MM.1S (cell line): ENCODE measurements around the gene UBE2U.

Experiments
- DNase-seq: peaks from one replicate; pipeline ENCODE4 v3.0.0-alpha.2; 2015
- H2AFZ ChIP-seq: fragments of 300-600 bp; sonication (generic); 2 replicates; pipeline ENCODE4 v1.6.0; 2016; ENCODE audit warnings: antibody characterized with exemption, low read length
- H3F3A ChIP-seq: fragments of 300-600 bp; sonication (generic); 2 replicates; pipeline ENCODE4 v1.6.1; 2016; ENCODE audit warnings: mild to moderate bottlenecking, antibody characterized with exemption, low read length, moderate library complexity, mixed read lengths; ENCODE audit not compliant: insufficient read depth
- H3K27ac ChIP-seq: fragments of 300-600 bp; sonication (generic); 2 replicates; pipeline ENCODE4 v1.5.1; 2016; ENCODE audit warnings: mild to moderate bottlenecking, low read length
- H3K27me3 ChIP-seq: fragments of 300-600 bp; sonication (generic); replicated peaks from 2 replicates; pipeline ENCODE4 v1.6.0; 2016; ENCODE audit warnings: low read length; ENCODE audit not compliant: insufficient read depth
- H3K36me3 ChIP-seq: fragments of 300-600 bp; sonication (generic); replicated peaks from 2 replicates; pipeline ENCODE4 v1.6.1; 2016; ENCODE audit warnings: mild to moderate bottlenecking, low read length, mixed read lengths; ENCODE audit not compliant: insufficient read depth
- H3K4me1 ChIP-seq: fragments of 300-600 bp; sonication (generic); 2 replicates; pipeline ENCODE4 v1.6.1; 2016; ENCODE audit warnings: low read length, mixed read lengths
- H3K4me2 ChIP-seq: fragments of 300-600 bp; sonication (generic); 2 replicates; pipeline ENCODE4 v1.6.0; 2016; ENCODE audit warnings: low read depth, low read length
- H3K4me3 ChIP-seq: fragments of 300-600 bp; sonication (generic); 2 replicates; pipeline ENCODE4 v1.5.1; 2016; ENCODE audit warnings: low read length, mixed read lengths
- H3K79me2 ChIP-seq: fragments of 300-600 bp; sonication (generic); 2 replicates; pipeline ENCODE4 v1.6.1; 2016; ENCODE audit warnings: mixed run types, low read length, mixed read lengths
- H3K9ac ChIP-seq: fragments of 300-600 bp; sonication (generic); 2 replicates; pipeline ENCODE4 v1.6.1; 2016; ENCODE audit warnings: low read length, mixed read lengths
- H3K9me2 ChIP-seq: fragments of 300-600 bp; sonication (generic); replicated peaks from 2 replicates; pipeline ENCODE4 v1.6.1; 2016; ENCODE audit warnings: mild to moderate bottlenecking, low read length, mixed read lengths; ENCODE audit not compliant: insufficient read depth
- H3K9me3 ChIP-seq: fragments of 300-600 bp; sonication (generic); replicated peaks from 2 replicates; pipeline ENCODE4 v1.6.1; 2016; ENCODE audit warnings: mild to moderate bottlenecking, low read length, mixed read lengths; ENCODE audit not compliant: insufficient read depth
- H4K20me1 ChIP-seq: fragments of 300-600 bp; sonication (generic); 2 replicates; pipeline ENCODE4 v1.6.1; 2016; ENCODE audit warnings: mild to moderate bottlenecking, low read length, moderate library complexity, mixed read lengths; ENCODE audit not compliant: insufficient read depth
- EZH2 ChIP-seq: fragments of 300-600 bp; sonication (generic); optimal IDR thresholded peaks from 2 replicates; pipeline ENCODE3; 2017; ENCODE audit warnings: low read depth, mild to moderate bottlenecking, antibody characterized with exemption, low read length, mixed read lengths
- EZH2phosphoT487 ChIP-seq: fragments of 300-600 bp; sonication (generic); IDR thresholded peaks from 2 replicates; pipeline ENCODE4 v1.6.1; 2018; ENCODE audit warnings: antibody characterized with exemption, low read length
- TF ChIP-seq, protein P1 (sequence below): fragments of 300-600 bp; sonication (generic); IDR thresholded peaks from 2 replicates; pipeline ENCODE4 v1.5.1; 2016; ENCODE audit warnings: antibody characterized with exemption, low read length, mixed read lengths

Gene UBE2U

DNA sequence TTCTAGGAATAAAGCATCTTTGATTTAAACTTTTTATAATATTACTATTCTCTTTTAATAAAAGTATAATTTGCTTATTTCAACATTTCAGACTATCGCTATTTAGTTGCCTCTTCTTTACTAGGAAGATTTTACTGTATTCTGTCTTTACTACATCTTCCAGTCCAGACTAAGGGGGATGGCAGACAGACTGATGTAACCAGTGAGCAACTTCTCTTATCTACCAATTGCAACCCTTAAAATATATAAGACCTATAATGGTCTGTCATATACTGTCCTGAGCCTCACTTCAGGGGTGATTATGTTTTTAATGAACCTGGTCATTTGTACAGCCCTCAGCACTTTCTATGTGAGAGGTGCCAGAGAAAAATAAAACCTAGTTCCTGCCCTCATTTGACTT is 87.0 kb downstream of the UBE2U start:
- Histone ChIP-seq H3K9me2 (no peaks in the 10 kb centered on the region), H3K9me3 (no peaks in the 10 kb centered on the region), H3K9ac (no peak overlapping the region), H3K36me3 (no peaks in the 10 kb centered on the region), H3K4me1 (no peaks in the 10 kb centered on the region), H3K27ac (no peak overlapping the region), H3K79me2 (no peaks in the 10 kb centered on the region), H3K27me3 (no peaks in the 10 kb centered on the region), H3K4me3 (no peak overlapping the region), H2AFZ (no peak overlapping the region), H3F3A (no peaks in the 10 kb centered on the region), H3K4me2 (no peak overlapping the region), H4K20me1 (no peaks in the 10 kb centered on the region)
- no peak for DNase-seq
- TF ChIP-seq EZH2, result no peak
- TF ChIP-seq, protein P1, sequence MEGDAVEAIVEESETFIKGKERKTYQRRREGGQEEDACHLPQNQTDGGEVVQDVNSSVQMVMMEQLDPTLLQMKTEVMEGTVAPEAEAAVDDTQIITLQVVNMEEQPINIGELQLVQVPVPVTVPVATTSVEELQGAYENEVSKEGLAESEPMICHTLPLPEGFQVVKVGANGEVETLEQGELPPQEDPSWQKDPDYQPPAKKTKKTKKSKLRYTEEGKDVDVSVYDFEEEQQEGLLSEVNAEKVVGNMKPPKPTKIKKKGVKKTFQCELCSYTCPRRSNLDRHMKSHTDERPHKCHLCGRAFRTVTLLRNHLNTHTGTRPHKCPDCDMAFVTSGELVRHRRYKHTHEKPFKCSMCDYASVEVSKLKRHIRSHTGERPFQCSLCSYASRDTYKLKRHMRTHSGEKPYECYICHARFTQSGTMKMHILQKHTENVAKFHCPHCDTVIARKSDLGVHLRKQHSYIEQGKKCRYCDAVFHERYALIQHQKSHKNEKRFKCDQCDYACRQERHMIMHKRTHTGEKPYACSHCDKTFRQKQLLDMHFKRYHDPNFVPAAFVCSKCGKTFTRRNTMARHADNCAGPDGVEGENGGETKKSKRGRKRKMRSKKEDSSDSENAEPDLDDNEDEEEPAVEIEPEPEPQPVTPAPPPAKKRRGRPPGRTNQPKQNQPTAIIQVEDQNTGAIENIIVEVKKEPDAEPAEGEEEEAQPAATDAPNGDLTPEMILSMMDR, result no peak
- no peak for TF ChIP-seq EZH2phosphoT487

- DNase-seq, result no peak
- no peak overlapping the region for H3K27ac ChIP-seq
- no peaks in the 10 kb centered on the region for H3K9me2 ChIP-seq
- H3F3A ChIP-seq, result no peaks in the 10 kb centered on the region
- TF ChIP-seq EZH2phosphoT487 (no peak), EZH2 (no peak)
- TF ChIP-seq, protein P1, result no peak
- no peak overlapping the region for H3K9ac ChIP-seq
- H3K4me1 ChIP-seq, result no peaks in the 10 kb centered on the region
- H3K36me3 ChIP-seq, result no peaks in the 10 kb centered on the region
- no peak overlapping the region for H3K4me3 ChIP-seq
- no peaks in the 10 kb centered on the region for H3K79me2 ChIP-seq
- H3K27me3 ChIP-seq, result no peaks in the 10 kb centered on the region
- H4K20me1 ChIP-seq, result no peaks in the 10 kb centered on the region
- H2AFZ ChIP-seq, result no peak overlapping the region
- no peak overlapping the region for H3K4me2 ChIP-seq
- H3K9me3 ChIP-seq, result no peaks in the 10 kb centered on the region
Observed at GRCh38 chr1:64291931-64292330, 88.5 kb downstream of the UBE2U start.

DNA sequence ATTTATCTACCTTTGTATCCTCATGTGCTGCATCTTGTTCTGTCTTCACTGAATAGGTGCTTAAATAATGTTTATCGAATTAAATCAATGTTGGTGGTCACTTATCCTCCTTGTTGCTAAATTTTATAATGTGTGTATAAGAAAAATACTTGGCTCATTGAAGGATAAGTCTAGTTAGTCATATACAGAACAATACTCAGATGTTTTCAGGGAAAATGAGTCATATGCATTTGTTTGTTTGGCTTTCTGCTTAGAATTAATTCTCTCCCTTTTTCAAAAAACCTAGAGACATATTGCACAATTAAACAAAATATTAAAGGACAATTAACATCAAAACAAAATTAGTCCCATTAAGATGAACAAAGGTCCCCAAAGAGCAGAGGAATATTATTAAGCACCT is 89.0 kb downstream of the UBE2U start:
- Histone ChIP-seq H3K4me3 (no peak overlapping the region), H3K4me1 (no peaks in the 10 kb centered on the region)
- DNase-seq, result no peak

More for the DNA sequence above, 89.0 kb downstream of the UBE2U start:
- Histone ChIP-seq H3K36me3 (no peaks in the 10 kb centered on the region), H3K79me2 (no peaks in the 10 kb centered on the region), H3F3A (no peaks in the 10 kb centered on the region), H3K27ac (no peak overlapping the region), H2AFZ (no peak overlapping the region), H3K27me3 (no peaks in the 10 kb centered on the region), H4K20me1 (no peaks in the 10 kb centered on the region), H3K9me3 (no peaks in the 10 kb centered on the region), H3K9ac (no peak overlapping the region), H3K4me2 (no peak overlapping the region), H3K9me2 (no peaks in the 10 kb centered on the region)
- TF ChIP-seq EZH2phosphoT487 (no peak), EZH2 (no peak)
- TF ChIP-seq, protein P1, result no peak
